ENCODE measurements around the gene JAM3.

JAM3 gene

GRCh38 chr11:134142536-134142935, 73.7 kb downstream of the JAM3 start:
- no peak for DNase-seq (ENCODE audit: low read depth in 1 of 2, low spot score in 1 of 2)

GRCh38 chr11:134143801-134144200, 74.9 kb downstream of the JAM3 start:
- DNase-seq (ENCODE audit: low read depth in 1 of 2, low spot score in 1 of 2), result no peak

GRCh38 chr11:134144744-134145143, 75.9 kb downstream of the JAM3 start:
- no peak for DNase-seq (ENCODE audit: low read depth in 1 of 2, low spot score in 1 of 2)

- DNase-seq (ENCODE audit: low read depth in 1 of 2, low spot score in 1 of 2), result no peak
Observed at GRCh38 chr11:134145715-134146114, 76.8 kb downstream of the JAM3 start.

GRCh38 chr11:134146598-134146997, 77.7 kb downstream of the JAM3 start:
- DNase-seq (ENCODE audit: low read depth in 1 of 2, low spot score in 1 of 2), result no peak

- DNase-seq (ENCODE audit: low read depth in 1 of 2, low spot score in 1 of 2), result no peak
Observed at GRCh38 chr11:134149371-134149770, 80.5 kb downstream of the JAM3 start.

GRCh38 chr11:134150195-134150903, 81.5 kb downstream of the JAM3 start:
- no peak for DNase-seq (ENCODE audit: low read depth in 1 of 2, low spot score in 1 of 2)

- no peak for DNase-seq (ENCODE audit: low read depth in 1 of 2, low spot score in 1 of 2)
Observed at GRCh38 chr11:134151083-134151747, 82.3 kb downstream of the JAM3 start.

- DNase-seq (ENCODE audit: low read depth in 1 of 2, low spot score in 1 of 2), result no peak
Observed at GRCh38 chr11:134152696-134153095, 83.8 kb downstream of the JAM3 start.

- DNase-seq (ENCODE audit: low read depth in 1 of 2, low spot score in 1 of 2), result no peak
Observed at GRCh38 chr11:134153147-134153905, 84.5 kb downstream of the JAM3 start.

GRCh38 chr11:134154441-134154840, 85.6 kb downstream of the JAM3 start:
- no peak for DNase-seq (ENCODE audit: low read depth in 1 of 2, low spot score in 1 of 2)

- no peak for DNase-seq (ENCODE audit: low read depth in 1 of 2, low spot score in 1 of 2)
Observed at GRCh38 chr11:134155456-134155855, 86.6 kb downstream of the JAM3 start.

- DNase-seq (ENCODE audit: low read depth in 1 of 2, low spot score in 1 of 2), result no peak
Observed at GRCh38 chr11:134155946-134156865, 87.3 kb downstream of the JAM3 start.

GRCh38 chr11:134157451-134157850, 88.6 kb downstream of the JAM3 start:
- DNase-seq (ENCODE audit: low read depth in 1 of 2, low spot score in 1 of 2), result no peak

- DNase-seq (ENCODE audit: low read depth in 1 of 2, low spot score in 1 of 2), result no peak
Observed at GRCh38 chr11:134158023-134158422, 89.2 kb downstream of the JAM3 start.

GRCh38 chr11:134159652-134160051, 90.8 kb downstream of the JAM3 start:
- no peak for DNase-seq (ENCODE audit: low read depth in 1 of 2, low spot score in 1 of 2)

- no peak for DNase-seq (ENCODE audit: low read depth in 1 of 2, low spot score in 1 of 2)
Observed at GRCh38 chr11:134164490-134165370, 95.9 kb downstream of the JAM3 start.

- DNase-seq (ENCODE audit: low read depth in 1 of 2, low spot score in 1 of 2), result no peak
Observed at GRCh38 chr11:134170177-134170918, 101.5 kb downstream of the JAM3 start.

GRCh38 chr11:134170919-134171281, 102.0 kb downstream of the JAM3 start:
- no peak for DNase-seq (ENCODE audit: low read depth in 1 of 2, low spot score in 1 of 2)

Data from activated T-helper 1 cell treated with anti-CD3 and anti-CD28 coated beads, Interleukin-2, amount 50 U/mL, for 16 hours (primary cell).